Vagina (tissue), 2 donors: Measurements from ENCODE around the gene SRSF9.

Experiments used
- CTCF ChIP-seq, 3 experiments: fragments of 450-650 bp in 2 of 3; fragments of 200-600 bp in 1 of 3; sonication (generic) in 1 of 3; IDR thresholded peaks; one replicate each; pipeline ENCODE4 v1.5.1; 2017 to 2019; ENCODE audit warnings: antibody characterized with exemption in 3 of 3, mild to moderate bottlenecking in 2 of 3, moderate library complexity in 2 of 3
- POLR2A ChIP-seq, 2 donors: fragments of 450-650 bp; IDR thresholded peaks; one replicate each; pipeline ENCODE4 v1.6.1; 2017; ENCODE audit warnings: antibody characterized with exemption in 2 of 2, mild to moderate bottlenecking in 2 of 2, moderate library complexity in 2 of 2
- POLR2AphosphoS5 ChIP-seq, 2 donors: sonication (generic); formaldehyde crosslinking; IDR thresholded peaks; one replicate each; pipeline ENCODE4 v1.9.0; 2017; ENCODE audit warnings: antibody characterized with exemption in 2 of 2, mild to moderate bottlenecking in 2 of 2, low read depth in 1 of 2; ENCODE audit not compliant: insufficient read depth in 1 of 2

- TF ChIP-seq CTCF (IDR thresholded peaks at IDR 0.05) (no peak), POLR2A (IDR thresholded peaks at IDR 0.05) (no peak), POLR2AphosphoS5 (IDR thresholded peaks at IDR 0.05; ENCODE audit: insufficient read depth in 1 of 2, low read depth in 1 of 2) (no peak)
Measured at GRCh38 chr12:120460157-120460556, 9.4 kb downstream of the SRSF9 start.
